GM18517 (cell line): Measurements from ENCODE around the gene GSG1L.

ENCODE experiments used
- ATAC-seq: cut with Tn5 transposase; IDR thresholded peaks from one replicate; pipeline ENCODE4 v1.9.1; 2021; ENCODE audit warnings: mild to moderate bottlenecking, moderate library complexity; ENCODE audit not compliant: unreplicated experiment

The GSG1L gene

DNA sequence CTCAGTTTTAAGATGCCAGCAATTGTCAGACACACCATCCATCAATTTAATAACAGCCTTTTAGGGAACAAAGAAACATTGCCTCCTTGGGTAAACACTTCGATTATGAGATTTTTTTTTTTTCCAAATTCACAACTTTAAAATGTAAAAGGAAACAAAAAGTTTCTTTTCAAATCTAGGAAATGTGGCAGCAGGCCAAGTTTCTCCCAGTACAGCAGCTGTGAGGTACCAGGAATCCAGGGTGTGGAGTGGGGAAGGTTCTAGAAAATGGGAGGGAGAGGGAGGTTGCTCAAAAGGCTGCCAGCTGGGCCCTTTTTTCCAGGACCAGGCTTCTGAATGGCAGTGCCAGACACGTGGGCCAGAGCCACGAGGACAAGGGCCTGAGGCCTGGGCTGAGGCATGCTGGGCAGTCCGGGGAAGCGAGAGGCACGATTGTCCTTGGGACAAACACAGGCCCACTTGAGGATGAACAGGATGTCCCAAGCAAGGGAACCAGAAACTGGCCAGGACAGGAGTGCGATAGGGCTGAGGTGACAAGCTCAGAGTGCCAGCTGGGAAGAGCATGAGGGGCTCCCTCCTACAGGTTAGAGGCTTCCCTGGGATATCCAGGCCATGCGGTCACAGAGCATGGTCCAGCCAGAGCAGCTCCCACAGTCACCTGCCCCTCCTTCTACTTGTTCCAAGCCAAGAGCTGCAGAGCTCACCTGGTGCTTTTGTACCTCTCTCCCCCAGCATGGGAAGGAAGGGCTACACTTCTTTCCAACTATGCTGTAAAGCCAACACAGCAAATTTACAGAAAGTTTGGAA is 298.4 kb downstream of the GSG1L start:
- no peak for ATAC-seq

DNA sequence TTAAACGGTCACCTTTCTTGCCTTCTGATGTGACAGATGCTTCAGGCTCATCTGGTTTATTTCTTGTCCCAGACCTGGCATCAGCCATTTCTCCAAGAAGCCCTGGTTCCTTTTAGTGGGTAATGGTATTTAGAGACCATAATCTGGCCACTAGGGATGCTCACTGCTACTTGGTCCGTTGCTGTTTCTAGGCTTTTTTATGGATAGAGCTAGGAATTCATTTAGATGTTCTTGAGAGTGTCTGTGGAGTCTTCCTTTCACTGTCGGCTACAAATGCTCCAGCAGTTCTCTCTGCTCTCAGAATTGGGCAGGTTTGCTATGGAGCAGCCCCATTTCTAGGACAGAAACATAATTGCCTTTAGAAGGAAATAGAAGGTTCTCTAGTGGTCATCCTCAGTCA is 299.1 kb downstream of the GSG1L start:
- ATAC-seq = no peak

DNA sequence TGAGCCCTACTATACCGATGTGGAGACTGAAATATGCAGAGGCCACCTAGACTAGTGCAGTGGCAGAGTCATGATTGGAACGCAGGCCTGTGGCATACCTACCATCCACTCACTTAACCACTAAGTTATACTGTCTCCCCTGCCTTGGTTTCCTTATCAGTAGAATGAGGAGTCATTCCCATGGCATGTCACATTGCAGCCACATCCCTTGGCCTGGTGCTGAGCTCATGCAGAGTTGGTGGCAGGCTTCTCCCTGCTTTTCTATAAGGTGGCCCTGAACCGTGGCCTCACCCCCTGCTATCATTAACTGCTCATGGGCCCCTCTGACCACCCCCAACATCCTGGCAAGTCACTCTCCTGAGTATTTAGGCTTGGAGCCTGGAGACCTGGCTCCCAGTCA is 301.1 kb downstream of the GSG1L start:
- no peak for ATAC-seq

DNA sequence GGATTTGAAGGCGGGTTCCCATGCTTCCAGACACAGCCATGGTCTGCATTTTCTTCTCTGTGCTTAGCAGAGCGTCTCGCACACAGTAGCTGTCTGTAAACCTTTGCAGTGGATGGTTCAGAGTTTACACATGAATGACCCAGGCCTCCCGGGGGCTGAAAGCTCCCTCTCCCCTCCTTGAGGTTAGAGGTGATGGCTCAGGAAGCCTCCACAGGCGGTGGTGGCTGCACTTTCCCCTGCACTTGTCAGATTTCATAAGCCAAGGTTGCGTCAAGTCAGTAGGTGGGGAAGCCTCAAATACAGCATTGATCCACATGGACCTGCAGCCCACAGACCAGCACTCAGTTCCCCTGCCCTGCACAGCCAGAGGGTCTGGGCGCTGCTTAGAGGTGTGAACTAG is 301.7 kb downstream of the GSG1L start:
- no peak for ATAC-seq

DNA sequence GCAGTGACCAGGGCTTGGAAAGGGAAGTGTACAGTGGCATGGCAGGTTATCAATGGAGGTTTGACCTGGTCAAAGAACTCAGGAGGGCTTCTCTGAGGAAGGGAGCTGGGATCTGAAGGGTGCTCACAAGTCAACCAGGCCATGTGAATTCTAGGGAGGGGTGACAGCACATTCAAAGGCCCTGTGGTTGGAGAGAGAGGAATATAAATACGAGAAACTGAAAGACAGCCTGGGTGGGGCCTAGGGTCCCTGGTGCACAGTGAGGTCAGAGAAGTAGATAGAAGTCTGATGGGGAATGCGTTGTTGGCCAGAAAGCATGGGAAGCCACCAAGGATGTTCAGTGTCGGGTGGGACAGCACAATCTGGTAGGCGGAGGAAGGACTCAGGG is 302.7 kb downstream of the GSG1L start:
- ATAC-seq = no peak

DNA sequence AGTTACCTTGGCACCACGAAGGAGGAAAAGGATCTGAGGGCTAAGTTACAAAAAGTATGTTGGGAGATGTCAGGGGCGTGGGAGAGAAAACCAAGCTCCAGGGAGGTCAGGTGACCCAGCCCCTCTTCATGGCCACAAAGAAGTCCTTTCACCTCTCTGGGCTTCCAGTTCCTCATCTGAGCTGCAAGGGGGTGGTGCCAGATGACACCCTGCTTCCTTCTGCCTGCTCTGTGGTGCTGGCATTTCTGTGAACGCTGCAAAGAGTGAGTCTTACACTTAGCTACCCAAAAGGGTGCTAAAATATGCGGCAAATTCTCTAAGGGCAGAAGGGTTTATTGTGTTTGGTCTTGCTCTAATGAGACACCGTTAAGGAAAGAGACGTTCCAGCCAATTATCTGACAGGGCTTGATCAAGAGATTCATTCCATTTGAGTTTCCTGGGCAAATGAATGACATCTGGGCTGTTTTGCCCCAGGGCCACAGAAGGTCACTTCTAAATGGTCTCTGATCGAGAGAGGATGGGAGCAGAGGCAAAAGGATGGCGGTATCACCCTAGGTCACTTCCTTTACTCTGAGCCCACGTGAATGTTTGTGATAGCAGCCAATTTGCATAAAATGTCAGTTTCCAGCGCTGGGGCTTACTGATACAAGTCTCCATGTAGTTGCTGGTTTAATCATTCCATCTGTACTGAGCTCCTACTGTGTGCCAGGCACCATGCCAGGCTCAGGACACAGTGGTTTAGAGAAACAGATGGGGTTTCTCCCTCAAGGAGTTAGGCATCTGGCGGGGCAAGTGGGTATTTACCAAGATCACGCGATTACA is 303.3 kb downstream of the GSG1L start:
- no peak for ATAC-seq

DNA sequence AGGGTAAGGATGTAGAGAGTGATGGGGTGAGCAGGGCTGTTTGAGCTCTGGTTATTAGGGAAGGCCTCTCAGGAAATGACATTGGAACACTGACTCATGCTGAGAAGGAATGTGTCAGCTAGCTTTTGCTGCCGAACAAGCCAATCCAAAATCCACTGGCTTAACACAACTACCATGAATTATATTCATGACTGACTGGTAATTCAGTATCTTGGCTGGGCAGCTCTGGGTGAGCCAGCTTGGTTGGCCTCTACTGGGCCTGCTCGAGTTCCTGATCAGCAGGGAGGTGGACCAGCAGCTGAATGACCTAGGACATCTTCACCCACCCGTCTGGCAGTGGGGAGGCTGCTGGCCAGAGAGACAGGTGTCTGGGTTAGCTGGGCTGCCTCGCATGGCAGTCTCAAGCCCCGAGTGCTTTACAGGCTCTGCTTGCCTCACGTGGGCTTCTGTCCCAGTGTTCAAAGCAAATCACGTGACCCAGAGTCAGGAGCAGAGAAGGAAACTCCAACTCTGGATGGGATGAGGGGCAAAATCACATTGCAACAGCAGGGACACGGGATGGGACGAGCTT is 304.1 kb downstream of the GSG1L start:
- no peak for ATAC-seq

DNA sequence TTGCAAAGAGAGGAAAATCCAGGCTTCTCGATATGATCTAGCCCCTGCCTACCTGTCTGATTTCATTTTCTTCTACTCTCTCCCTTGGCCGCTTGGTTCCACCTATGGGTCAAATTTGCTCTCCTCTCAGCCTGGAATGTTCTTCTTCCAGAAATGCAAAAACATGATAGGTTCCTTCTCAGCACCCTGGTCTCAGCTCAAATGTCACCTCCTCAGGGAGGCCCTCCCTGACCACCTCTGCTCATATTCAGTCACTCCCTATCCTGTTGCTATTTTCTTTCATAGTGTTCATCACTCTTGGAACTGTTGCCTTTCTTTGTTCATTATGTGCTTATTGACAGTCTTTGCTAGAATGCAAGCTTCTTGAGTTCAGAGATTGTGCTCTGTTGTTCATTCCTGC is 305.0 kb downstream of the GSG1L start:
- no peak for ATAC-seq

DNA sequence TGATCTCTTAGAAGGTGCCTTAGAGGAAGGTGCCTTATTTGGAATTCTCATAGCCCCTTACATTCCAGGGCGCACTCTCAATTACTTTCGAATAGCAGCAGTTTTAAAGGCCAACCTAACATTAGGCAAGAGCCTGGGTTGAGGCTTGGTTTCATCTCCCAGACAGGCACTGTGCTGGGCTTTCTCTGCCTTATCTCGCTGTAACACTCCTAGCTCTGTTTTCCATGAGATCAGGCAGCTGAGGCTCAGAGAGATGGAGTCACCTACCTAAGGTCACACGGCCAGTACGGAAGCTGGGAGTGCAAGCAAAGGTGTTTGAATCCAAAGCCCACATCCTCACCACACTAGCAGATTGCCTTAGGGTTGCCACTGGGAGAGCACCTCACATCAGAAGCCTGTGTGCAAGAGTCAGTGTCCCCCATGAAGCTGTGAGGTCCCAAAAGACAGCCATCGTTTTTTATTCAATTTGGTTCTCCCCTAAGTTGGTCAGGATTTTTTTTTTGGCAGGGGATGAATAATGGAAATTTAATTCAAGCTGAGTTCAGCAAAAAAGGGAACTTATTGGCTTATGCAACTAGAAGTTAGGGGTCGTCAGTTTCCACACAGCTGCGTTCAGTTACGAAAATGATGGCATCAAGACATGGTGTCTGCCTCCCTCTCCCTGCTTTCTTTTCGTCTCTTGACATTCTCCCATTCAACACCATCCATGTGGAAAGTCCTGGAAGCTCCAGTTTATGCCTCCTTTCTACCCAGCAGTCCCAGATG is 307.1 kb downstream of the GSG1L start:
- no peak for ATAC-seq

DNA sequence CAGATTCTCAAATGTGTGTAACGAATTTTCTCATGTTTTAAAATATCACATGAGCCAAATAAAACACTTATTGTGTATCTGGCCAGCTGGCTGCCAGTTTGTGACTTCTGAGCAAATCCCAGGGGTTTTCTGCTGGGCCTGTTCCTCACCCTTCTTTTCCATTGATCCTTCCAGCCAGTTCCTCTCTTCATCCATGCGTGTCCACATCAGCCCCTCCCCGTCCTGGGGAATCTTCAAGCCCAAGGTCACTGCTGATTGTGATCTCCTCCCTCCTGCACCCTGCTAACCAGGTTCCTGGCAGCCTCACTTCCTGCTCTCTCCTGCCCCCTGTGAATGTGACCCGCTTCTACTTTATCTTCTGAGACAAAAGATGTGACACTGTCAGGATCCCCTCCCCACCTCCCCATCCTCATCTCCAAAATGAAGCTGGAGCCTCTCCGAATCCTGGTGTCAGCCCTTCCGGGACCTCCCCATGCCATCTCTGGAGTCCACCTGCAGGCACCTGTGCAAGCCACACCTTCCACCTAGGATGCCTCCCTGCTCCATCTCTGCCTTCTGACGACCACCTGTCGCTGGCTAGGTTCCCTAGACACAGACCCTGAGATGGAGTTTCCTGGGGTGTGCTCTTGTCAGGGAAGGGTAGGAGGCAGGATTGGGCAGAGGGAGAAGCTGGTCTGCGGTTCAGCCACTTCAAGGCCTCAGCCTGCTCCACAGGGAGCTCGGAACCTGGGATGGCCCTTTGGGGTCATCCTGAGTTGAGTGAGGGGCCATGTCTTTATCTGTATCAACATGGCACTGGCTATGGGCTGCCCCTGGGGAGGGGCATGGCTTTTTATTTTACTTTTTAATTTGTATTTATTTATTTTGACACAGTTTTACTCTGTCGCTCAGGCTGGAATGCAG is 308.5 kb downstream of the GSG1L start:
- no peak for ATAC-seq

DNA sequence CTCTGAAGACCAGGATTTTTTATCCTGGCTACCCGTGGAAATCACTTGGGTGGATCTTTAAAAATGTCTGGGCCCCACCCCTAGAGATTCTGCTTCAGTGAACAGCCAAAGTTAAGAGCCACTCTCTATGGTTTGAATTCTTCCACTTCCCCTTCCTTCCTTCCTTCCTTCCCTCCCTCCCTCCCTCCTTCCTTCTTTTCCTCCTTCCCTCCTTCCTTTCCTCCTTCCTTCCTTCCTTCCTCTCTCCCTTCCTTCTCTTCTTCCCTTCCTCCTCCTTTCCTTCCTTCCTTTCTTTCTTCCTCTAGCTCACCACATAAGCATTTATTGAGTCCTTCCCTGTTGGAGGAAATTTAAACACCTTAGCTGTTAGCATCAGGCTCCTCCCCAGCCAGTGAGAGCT is 310.0 kb downstream of the GSG1L start:
- ATAC-seq = no peak

DNA sequence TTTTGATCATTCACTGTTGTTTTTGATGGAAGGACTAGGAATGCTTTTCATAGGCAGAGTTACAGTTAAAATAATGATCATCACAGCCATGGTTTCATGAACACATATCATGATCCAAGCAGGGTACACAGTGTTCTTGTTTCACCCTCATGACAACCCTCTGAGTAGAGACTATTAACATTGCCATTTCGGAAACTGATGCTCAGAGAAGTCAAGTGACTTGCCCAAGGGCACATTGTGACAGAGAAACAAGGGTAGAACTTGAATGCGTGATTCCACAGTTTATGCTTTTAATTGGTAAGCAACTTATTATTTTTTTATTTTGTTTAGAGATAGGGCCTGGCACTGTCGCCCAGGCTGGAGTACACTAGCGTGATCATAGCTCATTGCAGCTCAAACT is 311.3 kb downstream of the GSG1L start:
- no peak for ATAC-seq

DNA sequence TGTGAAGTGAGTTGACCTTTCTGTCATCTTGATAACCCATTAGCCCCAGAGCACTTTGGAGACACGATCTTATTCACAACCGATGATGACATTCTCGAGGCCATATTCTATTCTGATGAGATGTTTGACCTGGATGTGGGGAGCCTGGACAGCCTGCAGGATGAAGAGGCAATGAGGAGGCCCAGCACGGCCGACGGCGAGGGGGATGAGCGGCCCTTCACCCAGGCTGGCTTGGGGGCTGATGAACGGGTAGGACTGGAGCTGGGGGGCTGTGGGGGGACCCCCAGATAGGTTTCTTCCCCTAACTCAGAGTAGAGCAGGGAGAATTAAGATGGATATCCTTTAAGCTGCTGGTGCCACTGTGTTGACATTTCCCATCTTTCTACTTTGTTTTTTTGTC is 311.8 kb downstream of the GSG1L start:
- ATAC-seq = no peak

DNA sequence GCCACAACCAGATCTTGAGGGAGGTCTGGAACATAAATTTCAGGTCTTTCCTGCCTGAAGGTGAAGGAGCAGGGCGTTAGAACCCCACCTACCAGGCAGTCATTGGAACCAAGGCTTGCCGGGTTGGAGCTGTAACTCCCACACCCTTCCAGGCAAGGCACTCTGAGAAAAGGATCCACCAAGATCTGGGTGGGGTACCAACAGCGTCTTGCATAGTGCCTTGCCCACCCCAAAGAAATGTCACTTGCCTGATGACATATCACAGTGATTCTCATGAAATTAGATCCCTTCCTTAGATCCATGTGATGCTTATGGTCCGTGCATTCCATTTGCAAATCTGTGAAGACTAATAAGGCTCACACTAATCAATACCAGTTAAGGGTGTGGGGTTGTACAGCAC is 312.3 kb downstream of the GSG1L start:
- ATAC-seq = no peak

DNA sequence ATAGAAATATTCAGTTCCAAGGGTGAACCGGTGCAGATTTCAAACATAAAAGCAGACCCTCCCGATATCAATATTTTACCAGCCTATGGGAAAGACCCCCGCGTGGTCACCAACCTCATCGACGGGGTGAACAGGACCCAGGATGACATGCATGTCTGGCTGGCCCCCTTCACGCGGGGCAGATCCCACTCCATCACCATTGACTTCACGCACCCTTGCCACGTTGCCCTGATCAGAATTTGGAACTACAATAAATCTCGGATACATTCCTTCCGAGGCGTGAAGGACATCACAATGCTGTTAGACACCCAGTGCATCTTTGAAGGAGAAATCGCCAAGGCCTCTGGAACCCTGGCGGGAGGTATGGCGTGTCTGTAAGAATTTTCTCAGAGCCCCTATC is 313.6 kb downstream of the GSG1L start:
- no peak for ATAC-seq

DNA sequence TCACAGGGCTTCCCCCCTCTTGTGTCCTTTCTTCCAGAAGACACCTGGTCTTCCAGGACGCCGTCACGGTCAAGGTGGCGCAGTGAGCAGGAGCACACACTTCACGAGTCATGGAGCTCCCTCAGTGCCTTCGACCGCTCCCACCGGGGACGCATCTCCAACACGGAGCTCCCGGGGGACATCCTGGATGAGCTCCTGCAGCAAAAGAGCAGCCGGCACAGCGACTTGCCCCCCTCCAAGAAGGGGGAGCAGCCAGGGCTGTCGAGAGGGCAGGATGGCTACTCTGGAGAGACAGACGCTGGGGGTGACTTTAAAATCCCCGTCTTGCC is 314.0 kb downstream of the GSG1L start:
- no peak for ATAC-seq

DNA sequence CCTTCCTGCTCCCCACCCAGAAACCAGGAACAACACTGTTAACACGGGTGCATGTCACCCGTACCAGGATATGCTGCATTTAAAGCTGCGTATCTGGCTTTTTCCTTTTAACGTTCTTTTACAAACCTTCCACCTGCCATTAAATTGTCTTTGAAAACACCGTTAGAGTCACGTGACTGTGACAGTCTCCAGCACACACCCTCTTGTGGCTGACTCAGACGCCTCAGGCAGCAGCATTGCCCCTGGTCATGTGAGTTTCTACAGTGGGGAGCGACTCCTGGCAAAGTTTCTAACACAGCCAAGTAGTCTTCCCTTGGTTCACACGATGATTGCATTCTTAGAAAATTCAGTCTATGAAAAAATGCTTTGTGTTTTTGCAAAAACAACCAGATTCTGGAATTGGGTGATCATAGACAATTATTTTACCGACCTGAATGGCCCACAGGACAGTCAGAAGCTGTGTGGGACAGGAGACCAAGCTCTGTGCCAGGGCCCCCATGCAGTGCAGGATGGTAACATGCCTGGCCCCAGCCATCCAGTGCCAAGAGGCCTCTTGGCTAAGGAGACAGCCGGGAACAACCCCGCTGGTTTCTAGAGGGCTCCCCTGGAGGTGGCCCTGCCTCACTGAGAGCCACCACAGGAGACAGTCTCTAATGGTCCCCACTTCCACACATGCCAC is 314.5 kb downstream of the GSG1L start:
- ATAC-seq = no peak

DNA sequence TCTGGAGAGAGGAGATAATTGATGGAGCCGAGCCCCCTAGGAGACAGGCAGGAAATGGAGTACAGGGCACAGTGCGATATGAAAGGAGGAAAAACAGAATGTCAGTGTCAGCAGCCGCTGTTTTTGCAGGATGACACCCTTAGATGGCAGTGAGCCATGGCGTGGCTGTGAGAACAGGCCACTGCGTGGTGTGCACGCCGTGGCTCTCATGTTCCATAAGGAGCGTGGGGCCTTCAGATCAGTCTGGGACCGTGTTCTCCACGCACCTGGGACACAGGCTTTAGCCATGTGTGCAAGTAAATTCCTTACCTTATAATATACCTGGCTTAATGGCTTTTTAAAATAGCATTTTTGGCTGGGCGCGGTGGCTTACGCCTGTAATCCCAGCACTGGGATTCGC is 315.6 kb downstream of the GSG1L start:
- no peak for ATAC-seq

DNA sequence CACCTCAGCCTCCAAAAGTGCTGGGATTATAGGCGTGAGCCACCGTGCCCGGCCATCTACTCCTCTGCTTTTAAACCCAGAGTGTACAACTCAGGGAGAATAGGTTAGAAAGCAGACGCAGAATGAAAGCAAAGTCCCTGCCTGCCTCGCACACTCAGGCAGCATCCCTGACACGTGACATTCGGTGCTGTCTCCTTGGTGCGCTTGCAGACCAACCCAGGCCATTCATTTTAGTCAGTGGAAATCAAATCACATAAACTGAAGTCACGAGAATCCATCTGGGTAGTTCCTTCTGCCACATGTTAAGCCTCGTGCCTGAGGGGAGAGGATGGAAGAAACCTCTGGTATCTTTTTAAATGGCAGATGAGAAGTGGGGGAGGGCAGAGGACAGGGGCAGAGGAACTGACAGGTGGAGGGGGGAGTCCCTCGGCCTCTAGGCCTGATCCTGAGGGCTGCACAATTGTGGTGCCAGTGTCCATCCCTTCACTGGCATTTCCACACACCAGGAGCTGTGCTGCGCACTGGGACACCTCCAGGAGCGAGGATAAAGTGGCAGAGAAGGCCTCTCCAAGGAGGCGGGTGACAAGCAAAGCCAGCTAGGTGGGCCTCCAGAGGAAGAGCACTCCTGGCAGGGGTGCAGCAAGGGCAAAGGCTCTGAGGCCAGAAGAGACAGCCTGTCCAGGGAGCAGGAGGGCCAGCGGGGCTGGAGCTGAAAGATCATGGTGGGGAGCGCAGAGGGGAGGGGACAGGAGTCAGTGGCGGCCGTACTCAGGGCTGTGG is 317.2 kb downstream of the GSG1L start:
- no peak for ATAC-seq
